Cardiac muscle cell (in vitro differentiated cells and primary cell): ENCODE measurements around the gene LRBA. TPM values are rescaled to one million over a fixed set of nuclear protein-coding genes. Genes with fewer than 3 reads are reported as not detected.

Experiments used
- DNase-seq, 2 donors: peaks; one replicate each; pipeline versions ENCODE4 v3.0.0 to v3.0.0-alpha.2; 2010 to 2017; ENCODE audit warnings: low read depth in 1 of 2, low spot score in 1 of 2
- H3K27ac ChIP-seq: fragments of 200-600 bp; sonication (generic); 2 replicates; pipeline ENCODE4 v1.5.1; 2016
- H3K27me3 ChIP-seq: fragments of 200-600 bp; sonication (generic); 2 replicates; pipeline ENCODE4 v1.6.0; 2016; ENCODE audit warnings: control low read depth
- H3K36me3 ChIP-seq: fragments of 200-600 bp; sonication (generic); 2 replicates; pipeline ENCODE4 v1.5.1; 2016; ENCODE audit warnings: control low read depth
- H3K4me1 ChIP-seq: fragments of 200-600 bp; sonication (generic); 2 replicates; pipeline ENCODE4 v1.8.1; 2017; ENCODE audit warnings: low read depth, mild to moderate bottlenecking, mixed run types
- H3K4me3 ChIP-seq: fragments of 200-600 bp; sonication (generic); 2 replicates; pipeline ENCODE4 v1.5.1; 2016; ENCODE audit warnings: mild to moderate bottlenecking
- H3K9me3 ChIP-seq: fragments of 200-600 bp; sonication (generic); 2 replicates; pipeline ENCODE4 v1.5.1; 2017; ENCODE audit warnings: low read depth, mild to moderate bottlenecking, control low read depth
- polyA plus RNA-seq: library from polyadenylated mRNA; unstranded; fragments of >200 nt; fragmentation: Nextera tagmentation; extraction: Ambion mirVana; gene quantifications from 2 replicates; pipeline ENCODE4 v1.2.1, GENCODE V29; 2016
- total RNA-seq: library from RNA; depleted of rRNA; stranded (reverse); fragments of >200 nt; gene quantifications from 2 replicates; pipeline ENCODE4 v1.2.3, GENCODE V29; 2016
- TF ChIP-seq, protein P1 (sequence below): IDR thresholded peaks from 2 replicates; pipeline ENCODE4 v1.5.1; 2012; ENCODE audit warnings: low read depth, mild to moderate bottlenecking, low read length

LRBA gene
- total and polyA plus RNA-seq, 2 experiments from 2014 or later, result 17.7 to 58.8 TPM

- Histone ChIP-seq H3K27ac (no peak overlapping the region), H3K27me3 (no peaks in the 10 kb centered on the region), H3K36me3 (peaks cover 10% of the 10 kb centered on the region), H3K9me3 (no peaks in the 10 kb centered on the region), H3K4me3 (no peak overlapping the region), H3K4me1 (peaks cover 6% of the 10 kb centered on the region)
- DNase-seq, result no peak
- TF ChIP-seq, protein P1, sequence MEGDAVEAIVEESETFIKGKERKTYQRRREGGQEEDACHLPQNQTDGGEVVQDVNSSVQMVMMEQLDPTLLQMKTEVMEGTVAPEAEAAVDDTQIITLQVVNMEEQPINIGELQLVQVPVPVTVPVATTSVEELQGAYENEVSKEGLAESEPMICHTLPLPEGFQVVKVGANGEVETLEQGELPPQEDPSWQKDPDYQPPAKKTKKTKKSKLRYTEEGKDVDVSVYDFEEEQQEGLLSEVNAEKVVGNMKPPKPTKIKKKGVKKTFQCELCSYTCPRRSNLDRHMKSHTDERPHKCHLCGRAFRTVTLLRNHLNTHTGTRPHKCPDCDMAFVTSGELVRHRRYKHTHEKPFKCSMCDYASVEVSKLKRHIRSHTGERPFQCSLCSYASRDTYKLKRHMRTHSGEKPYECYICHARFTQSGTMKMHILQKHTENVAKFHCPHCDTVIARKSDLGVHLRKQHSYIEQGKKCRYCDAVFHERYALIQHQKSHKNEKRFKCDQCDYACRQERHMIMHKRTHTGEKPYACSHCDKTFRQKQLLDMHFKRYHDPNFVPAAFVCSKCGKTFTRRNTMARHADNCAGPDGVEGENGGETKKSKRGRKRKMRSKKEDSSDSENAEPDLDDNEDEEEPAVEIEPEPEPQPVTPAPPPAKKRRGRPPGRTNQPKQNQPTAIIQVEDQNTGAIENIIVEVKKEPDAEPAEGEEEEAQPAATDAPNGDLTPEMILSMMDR, result no peak
These were observed 187.9 kb downstream of the LRBA start for GRCh38 chr4:150827226-150827625.

DNA sequence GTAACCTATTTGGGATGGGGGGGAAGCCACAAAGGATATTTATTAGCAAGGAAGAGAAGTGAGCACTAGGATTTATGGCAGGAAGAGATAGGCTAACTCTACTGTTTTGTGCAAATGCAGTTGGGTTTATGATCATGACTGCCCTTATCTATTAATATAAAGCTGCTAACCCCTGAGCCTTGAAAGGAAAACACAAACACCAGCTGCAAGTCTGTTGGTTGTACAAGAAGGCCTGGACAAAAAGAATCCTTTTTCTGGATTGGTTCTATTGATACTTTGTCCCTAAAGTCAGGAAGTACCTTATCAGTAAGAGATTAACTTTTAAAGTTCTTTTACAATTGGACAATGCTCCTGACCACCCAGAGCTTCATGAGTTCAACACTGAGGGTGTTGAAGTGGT, 188.8 kb downstream of the LRBA start:
- TF ChIP-seq, protein P1, result no peak
- Histone ChIP-seq H3K36me3 (peaks cover 10% of the 10 kb centered on the region), H3K9me3 (no peaks in the 10 kb centered on the region), H3K4me1 (peaks cover 16% of the 10 kb centered on the region), H3K27me3 (no peaks in the 10 kb centered on the region), H3K4me3 (no peak overlapping the region), H3K27ac (no peak overlapping the region)
- DNase-seq, result no peak

GRCh38 chr4:150822407-150822806, 192.7 kb downstream of the LRBA start:
- H3K27ac ChIP-seq, result no peak overlapping the region
- no peak overlapping the region for H3K4me3 ChIP-seq
- DNase-seq, result peak in 1 of 2 donors; percentile 5
- no peaks in the 10 kb centered on the region for H3K27me3 ChIP-seq
- no peaks in the 10 kb centered on the region for H3K36me3 ChIP-seq
- peaks cover 22% of the 10 kb centered on the region for H3K4me1 ChIP-seq
- TF ChIP-seq, protein P1, result no peak
- H3K9me3 ChIP-seq, result no peaks in the 10 kb centered on the region

GRCh38 chr4:150821641-150822040, 193.4 kb downstream of the LRBA start:
- Histone ChIP-seq H3K27me3 (no peaks in the 10 kb centered on the region), H3K4me1 (peaks cover 22% of the 10 kb centered on the region), H3K36me3 (peaks cover 3% of the 10 kb centered on the region), H3K4me3 (no peak overlapping the region), H3K9me3 (no peaks in the 10 kb centered on the region), H3K27ac (no peak overlapping the region)
- TF ChIP-seq, protein P1, result no peak
- DNase-seq, result peak in 1 of 2 donors; percentile 2

DNA sequence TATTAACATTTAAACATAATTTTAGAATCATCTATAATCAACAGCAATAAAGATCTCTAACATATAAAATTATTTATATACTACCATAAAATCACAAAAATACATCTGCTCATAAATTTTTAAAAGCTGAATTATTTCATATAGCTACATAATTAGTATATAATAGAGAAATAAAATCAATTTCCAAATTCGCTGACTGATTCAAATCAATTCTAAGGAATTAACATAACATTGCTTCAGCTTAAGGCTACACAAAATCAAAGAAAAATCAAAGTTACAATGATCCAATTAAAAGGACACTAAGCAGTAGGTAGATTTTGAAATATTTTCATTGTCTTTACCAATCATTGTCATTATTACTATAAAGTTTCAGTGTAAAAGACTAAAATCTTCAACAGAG, 194.7 kb downstream of the LRBA start:
- Histone ChIP-seq H3K36me3 (peaks cover 4% of the 10 kb centered on the region), H3K4me1 (peaks cover 22% of the 10 kb centered on the region), H3K27me3 (no peaks in the 10 kb centered on the region), H3K4me3 (no peak overlapping the region), H3K9me3 (no peaks in the 10 kb centered on the region), H3K27ac (no peak overlapping the region)
- TF ChIP-seq, protein P1, result no peak
- no peak for DNase-seq

DNA sequence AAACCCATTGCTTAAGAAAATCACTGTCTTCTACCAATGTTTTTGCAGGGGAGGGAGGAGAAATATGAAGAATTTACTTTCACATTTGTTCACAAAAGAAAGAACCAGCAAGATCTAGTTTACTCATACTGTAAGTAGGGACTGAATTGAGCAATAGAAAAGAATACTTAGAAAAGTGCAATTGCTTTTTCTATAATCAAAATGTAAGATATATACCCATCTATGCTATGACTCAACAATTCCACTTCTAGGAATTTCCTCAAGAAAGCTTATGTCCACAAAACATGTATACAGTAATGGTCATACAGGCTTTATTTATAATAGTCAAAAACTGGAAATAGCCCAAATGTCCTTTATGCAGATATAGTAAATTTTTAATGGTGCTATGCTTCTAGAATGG, 196.4 kb downstream of the LRBA start:
- TF ChIP-seq, protein P1, result no peak

More for the DNA sequence above, 196.4 kb downstream of the LRBA start:
- DNase-seq, result peak in 1 of 2 donors; percentile 53
- H3K9me3 ChIP-seq, result no peaks in the 10 kb centered on the region
- H3K27ac ChIP-seq, result no peak overlapping the region
- H3K27me3 ChIP-seq, result no peaks in the 10 kb centered on the region
- H3K4me3 ChIP-seq, result no peak overlapping the region
- H3K36me3 ChIP-seq, result peaks cover 4% of the 10 kb centered on the region
- H3K4me1 ChIP-seq, result peaks cover 22% of the 10 kb centered on the region
